Breast epithelium (tissue), 3 donors: ENCODE data around the gene SLC12A4.
"Not testable (repeated sequence)": the region's sequence is repeated elsewhere in the genome, so short reads cannot be mapped to it uniquely, and the experiment has no call there.

Experiments
- CTCF ChIP-seq, 3 donors: fragments of 450-650 bp; IDR thresholded peaks; one replicate each; pipeline ENCODE4 v1.5.1; 2016 to 2017; ENCODE audit warnings: antibody characterized with exemption in 3 of 3, mild to moderate bottlenecking in 3 of 3, moderate library complexity in 3 of 3
- POLR2A ChIP-seq: fragments of 450-650 bp; IDR thresholded peaks from one replicate; pipeline ENCODE4 v1.6.1; 2016; ENCODE audit warnings: antibody characterized with exemption, mild to moderate bottlenecking, moderate library complexity
- POLR2AphosphoS5 ChIP-seq, 3 donors: sonication (generic); formaldehyde crosslinking; IDR thresholded peaks; one replicate each; pipeline ENCODE4 v1.6.1; 2017; ENCODE audit warnings: antibody characterized with exemption in 3 of 3

- not testable (repeated sequence) for TF ChIP-seq CTCF (IDR thresholded peaks at IDR 0.05); POLR2A; POLR2AphosphoS5 (IDR thresholded peaks at IDR 0.05)
Measured at GRCh38 chr16:67998779-67999688, 30.6 kb upstream of the SLC12A4 start, which contains the start of gene DPEP2.
